ENCODE measurements around the gene SKP1.

GRCh38 chr5:134112726-134113362 is 63.9 kb downstream of the SKP1 start:
- TF ChIP-seq CTCF (IDR thresholded peaks at IDR 0.05 in 2 of 3, conservative IDR thresholded peaks at IDR 0.05 in 1 of 3; ENCODE audit: control insufficient read depth in 2 of 3, extremely low read depth in 1 of 3, insufficient read depth in 1 of 3, low read depth in 3 of 3, low read length in 3 of 3): no peak
- no peak for TF ChIP-seq USF1 (IDR thresholded peaks at IDR 0.05; ENCODE audit: borderline replicate concordance, extremely low read length, insufficient read depth, low read depth, low read length)
- TF ChIP-seq YBX1 (IDR thresholded peaks at IDR 0.05): no peak
- no peak for TF ChIP-seq E2F8 (IDR thresholded peaks at IDR 0.05; ENCODE audit: low read depth, partially characterized antibody)

Data from GM12878 (cell line).